K562 (cell line): ENCODE measurements around the gene GAB4. TPM values are rescaled to one million over a fixed set of nuclear protein-coding genes. Genes with fewer than 3 reads are reported as not detected.

Experiments used
- ATAC-seq: fragments of 200-7000 bp; cut with Tn5 transposase; 3 replicates; pipeline ENCODE4 v1.9.1; 2020; ENCODE audit warnings: moderate library complexity
- BruUV-seq: library from RNA; stranded (reverse); fragments of 400-500 nt; replicated peaks from 2 replicates; lab custom pipeline; 2021; lab: Mats Ljungman, UMichigan
- CTCF ChIA-PET: fragments of 300-600 bp; formaldehyde crosslinking; extraction: SDS; loops from one replicate; lab custom pipeline; 2021; ENCODE audit warnings: low intra/inter-chr PET ratio; lab: Yijun Ruan, JAX
- POLR2A ChIA-PET: fragments of 300-600, 350-650 bp; sonication (Branson Sonifier 250); formaldehyde crosslinking; extraction: SDS; loops from one replicate; lab custom pipeline; 2021; ENCODE audit warnings: antibody characterized with exemption, inconsistent platforms; lab: Yijun Ruan, JAX
- DNase-seq, 4 experiments: peaks; one replicate each; pipeline versions ENCODE4 v3.0.0 to v3.0.0-alpha.2; 2011 to 2018; ENCODE audit warnings: low spot score in 3 of 4, mixed read lengths in 3 of 4; ENCODE audit errors: extremely low read depth in 1 of 4
- FAIRE-seq: peaks from 2 replicates; lab custom pipeline; 2011; peaks lifted over from hg19 to GRCh38; lab: Jason Lieb, UNC
- H2AFZ ChIP-seq: 2 replicates; pipeline ENCODE4 v1.6.0; 2011; ENCODE audit warnings: low read depth, low read length, control low read depth, inconsistent platforms
- H3K27ac ChIP-seq: fragments of 200-600 bp; 3 replicates; pipeline ENCODE4 v1.8.0; 2011; ENCODE audit warnings: low read depth, mild to moderate bottlenecking, control low read depth, inconsistent platforms, low read length, moderate library complexity, mixed read lengths; ENCODE audit errors: extremely low read depth
- H3K27me3 ChIP-seq, 2 experiments: fragments of 300-600 bp in 1 of 2; 2 replicates in 1 of 2; 3 replicates in 1 of 2; pipeline versions ENCODE4 v1.6.0 to v1.8.0; 2011; ENCODE audit warnings: inconsistent platforms in 2 of 2, low read length in 2 of 2, mild to moderate bottlenecking in 1 of 2, mixed read lengths in 1 of 2, moderate library complexity in 1 of 2; ENCODE audit not compliant: control insufficient read depth in 2 of 2, insufficient read depth in 2 of 2
- H3K36me3 ChIP-seq: fragments of 300-600 bp; 3 replicates; pipeline ENCODE4 v1.8.0; 2011; ENCODE audit warnings: mild to moderate bottlenecking, low read length, inconsistent platforms; ENCODE audit not compliant: control insufficient read depth, insufficient read depth
- H3K4me1 ChIP-seq, 2 experiments: fragments of 200-600 bp in 1 of 2; replicated peaks in 1 of 2; 2 replicates in 1 of 2; 3 replicates in 1 of 2; pipeline versions ENCODE4 v1.5.1 to v1.8.0; 2011; ENCODE audit warnings: inconsistent platforms in 2 of 2, low read length in 2 of 2, mild to moderate bottlenecking in 1 of 2, mixed read lengths in 1 of 2, moderate library complexity in 1 of 2; ENCODE audit not compliant: control insufficient read depth in 2 of 2, insufficient read depth in 2 of 2
- H3K4me2 ChIP-seq: 2 replicates; pipeline ENCODE4 v1.6.1; 2011; ENCODE audit warnings: low read length, control low read depth, inconsistent platforms, mixed read lengths; ENCODE audit not compliant: insufficient read depth
- H3K4me3 ChIP-seq: fragments of 200-600 bp; sonication (generic), shearing (Covaris generic); 2 replicates; pipeline ENCODE4 v1.5.1; 2016; ENCODE audit warnings: control low read depth, inconsistent platforms
- H3K79me2 ChIP-seq: fragments of 200-600 bp; 3 replicates; pipeline ENCODE4 v1.8.0; 2011; ENCODE audit warnings: low read length, inconsistent platforms; ENCODE audit not compliant: control insufficient read depth, insufficient read depth
- H3K9ac ChIP-seq, 2 experiments: 2 replicates each; pipeline versions ENCODE4 v1.6.0 to v1.6.1; 2011; ENCODE audit warnings: low read depth in 2 of 2, low read length in 2 of 2, control low read depth in 1 of 2, inconsistent platforms in 1 of 2, mild to moderate bottlenecking in 1 of 2, mixed read lengths in 1 of 2; ENCODE audit not compliant: insufficient read depth in 1 of 2
- H3K9me1 ChIP-seq: one replicate; pipeline ENCODE4 v1.6.0; 2011; ENCODE audit warnings: inconsistent platforms, mild to moderate bottlenecking, low read length, moderate library complexity; ENCODE audit not compliant: control insufficient read depth, insufficient read depth
- H3K9me3 ChIP-seq: replicated peaks from 2 replicates; pipeline ENCODE4 v1.5.1; 2011; ENCODE audit warnings: low read depth, low read length, inconsistent platforms; ENCODE audit not compliant: control insufficient read depth, insufficient read depth
- H4K20me1 ChIP-seq: replicated peaks from 2 replicates; pipeline ENCODE4 v1.6.1; 2011; ENCODE audit warnings: low read length, inconsistent platforms, mixed read lengths; ENCODE audit not compliant: control insufficient read depth, insufficient read depth
- BRF2 ChIP-seq: IDR thresholded peaks from 3 replicates; pipeline ENCODE4 v1.6.1; 2011; ENCODE audit warnings: borderline replicate concordance, mild to moderate bottlenecking; ENCODE audit not compliant: insufficient read length, insufficient read depth
- CHAMP1 ChIP-seq: fragments of 450-650 bp; IDR thresholded peaks from 2 replicates; pipeline ENCODE4 v1.6.1; 2016; ENCODE audit warnings: mild to moderate bottlenecking
- EWSR1 ChIP-seq: fragments of 450-650 bp; IDR thresholded peaks from 2 replicates; pipeline ENCODE4 v1.6.1; 2018; ENCODE audit warnings: borderline replicate concordance, mild to moderate bottlenecking, low read depth, moderate library complexity; ENCODE audit not compliant: partially characterized antibody
- NR2C1 ChIP-seq, 2 experiments: fragments of 450-650 bp; IDR thresholded peaks; 2 replicates each; pipeline ENCODE4 v1.6.1; 2017; ENCODE audit warnings: mild to moderate bottlenecking in 2 of 2, antibody characterized with exemption in 1 of 2, inconsistent platforms in 1 of 2, missing compliant biosample characterization in 1 of 2, missing genetic modification characterization in 1 of 2
- SP1 ChIP-seq: sonication (generic); formaldehyde crosslinking; IDR thresholded peaks from 2 replicates; pipeline ENCODE4 v1.8.1; 2022; ENCODE audit warnings: mild to moderate bottlenecking, missing genetic modification reagents
- TARDBP ChIP-seq: fragments of 450-650 bp; IDR thresholded peaks from 2 replicates; pipeline ENCODE4 v1.6.1; 2016
- ZBTB12 ChIP-seq: fragments of 250-450 bp; sonication (Bioruptor Pico); IDR thresholded peaks from 2 replicates; pipeline ENCODE4 v1.4.0; 2020
- ZNF140 ChIP-seq: fragments of 250-450 bp; sonication (Bioruptor Pico); IDR thresholded peaks from 2 replicates; pipeline ENCODE4 v1.8.0; 2021; ENCODE audit warnings: moderate library complexity, mild to moderate bottlenecking, inconsistent platforms
- ZNF77 ChIP-seq: fragments of 250-450 bp; sonication (Bioruptor Pico); IDR thresholded peaks from 2 replicates; pipeline ENCODE4 v1.5.0; 2020
- ZNF778 ChIP-seq: fragments of 450-650 bp; formaldehyde crosslinking; IDR thresholded peaks from 2 replicates; pipeline ENCODE4 v1.4.0; 2020; ENCODE audit warnings: mild to moderate bottlenecking, moderate library complexity
- WGBS: fragments of 100-300 bp; shearing (Covaris generic); methylation state at CpG from one replicate; pipeline ENCODE4 v1.1.6; 2016; ENCODE audit warnings: low coverage, mixed read lengths; ENCODE audit not compliant: insufficient coverage; ENCODE audit errors: missing lambda C conversion rate; 5-methylcytosine and 5-hydroxymethylcytosine counted together
- in situ Hi-C: fragments of 300-500 bp; cut with MboI; formaldehyde crosslinking; loops from 4 replicates; pipeline ENCODE4 v1.15.0; 2018; ENCODE audit warnings: inconsistent platforms, mixed read lengths
- intact Hi-C: fragments of 100-400 bp; cut with micrococcal nuclease; formaldehyde crosslinking; loops from 2 replicates; pipeline ENCODE4 v1.14.2; 2022
- polyA plus RNA-seq, 8 experiments: library from polyadenylated mRNA; depleted of rRNA in 4 of 8; stranded (reverse) in 5 of 8; unstranded in 3 of 8; fragments of >200 nt; fragmentation: Nextera tagmentation in 2 of 8; fragmentation: Illumina TruSeq in 1 of 8; extraction: Ambion mirVana in 2 of 8; extraction: Trizol in 1 of 8; gene quantifications; 2 replicates each; pipeline versions ENCODE4 v1.2.1 to v1.2.3, GENCODE V29; 2011 to 2014; ENCODE audit warnings: inconsistent platforms in 1 of 8, missing spikeins in 1 of 8
- total RNA-seq, 7 experiments: library from RNA; depleted of rRNA in 6 of 7; stranded (reverse); fragments of >200 nt in 6 of 7; fragmentation: Illumina TruSeq in 2 of 7; extraction: Trizol in 2 of 7; gene quantifications; 2 replicates each; pipeline versions ENCODE4 v1.2.1 to v1.2.3, GENCODE V29; 2011 to 2021; ENCODE audit warnings: low replicate concordance in 1 of 7

The GAB4 gene
- total and polyA plus RNA-seq, 9 of the 15 experiments (the other 6 are each of a cell fraction or from before 2014, with no cell fraction given) = 0.04 to 0.11 (median 0.04) TPM; not detected in 6

- BruUV-seq = no TSS peak
Measured at GRCh38 chr22:16970446-16970845, 37.6 kb downstream of the GAB4 start.

More at GRCh38 chr22:16970446-16970845, 37.6 kb downstream of the GAB4 start:
- Histone ChIP-seq H3K4me3 (no peak overlapping the region), H2AFZ (no peak overlapping the region), H4K20me1 (no peaks in the 10 kb centered on the region; the same call in 1 of the 2 replicates), H3K9me3 (no peaks in the 10 kb centered on the region), H3K36me3 (no peaks in the 10 kb centered on the region), H3K9me1 (no peaks in the 10 kb centered on the region), H3K27ac (no peak overlapping the region), H3K9ac (no peak overlapping the region), H3K27me3 (no peaks in the 10 kb centered on the region; a peak in 2 of 5 replicates), H3K4me1 (no peaks in the 10 kb centered on the region), H3K4me2 (no peak overlapping the region), H3K79me2 (no peaks in the 10 kb centered on the region)
- DNase-seq = no peak
- 0% methylated on average over 4 of the region's 4 CpGs for whole genome bisulfite sequencing
- intact Hi-C loops (no loop called here), in situ Hi-C loops (no loop called here)
- ChIA-PET POLR2A (interaction anchor here (0.7 to 1.1 kb wide), 2 partner anchors 13 to 548 kb away, joined by 3 to 6 read pairs; no protein-coding TSS in a partner anchor), CTCF (no interaction called here)
- TF ChIP-seq ZNF77 (CRISPR knock-in tag) (no peak), TARDBP (no peak), EWSR1 (no peak), BRF2 (no peak), NR2C1 (IDR thresholded peaks at IDR 0.05) (no peak), NR2C1 (tag; IDR thresholded peaks at IDR 0.05) (no peak), CHAMP1 (no peak), ZBTB12 (CRISPR knock-in tag) (no peak), ZNF778 (CRISPR knock-in tag) (no peak), SP1 (CRISPR knock-in tag) (no peak), ZNF140 (CRISPR knock-in tag) (no peak)
- no peak for ATAC-seq
- FAIRE-seq = no peak
